NCI-H226 (cell line): ENCODE data around the gene RHOT2.

Experiments
- DNase-seq: peaks from one replicate; pipeline ENCODE4 v3.0.0-alpha.2; 2015

RHOT2 gene

GRCh38 chr16:716768-717325 lies 48.9 kb downstream of the RHOT2 start:
- no peak for DNase-seq

DNA sequence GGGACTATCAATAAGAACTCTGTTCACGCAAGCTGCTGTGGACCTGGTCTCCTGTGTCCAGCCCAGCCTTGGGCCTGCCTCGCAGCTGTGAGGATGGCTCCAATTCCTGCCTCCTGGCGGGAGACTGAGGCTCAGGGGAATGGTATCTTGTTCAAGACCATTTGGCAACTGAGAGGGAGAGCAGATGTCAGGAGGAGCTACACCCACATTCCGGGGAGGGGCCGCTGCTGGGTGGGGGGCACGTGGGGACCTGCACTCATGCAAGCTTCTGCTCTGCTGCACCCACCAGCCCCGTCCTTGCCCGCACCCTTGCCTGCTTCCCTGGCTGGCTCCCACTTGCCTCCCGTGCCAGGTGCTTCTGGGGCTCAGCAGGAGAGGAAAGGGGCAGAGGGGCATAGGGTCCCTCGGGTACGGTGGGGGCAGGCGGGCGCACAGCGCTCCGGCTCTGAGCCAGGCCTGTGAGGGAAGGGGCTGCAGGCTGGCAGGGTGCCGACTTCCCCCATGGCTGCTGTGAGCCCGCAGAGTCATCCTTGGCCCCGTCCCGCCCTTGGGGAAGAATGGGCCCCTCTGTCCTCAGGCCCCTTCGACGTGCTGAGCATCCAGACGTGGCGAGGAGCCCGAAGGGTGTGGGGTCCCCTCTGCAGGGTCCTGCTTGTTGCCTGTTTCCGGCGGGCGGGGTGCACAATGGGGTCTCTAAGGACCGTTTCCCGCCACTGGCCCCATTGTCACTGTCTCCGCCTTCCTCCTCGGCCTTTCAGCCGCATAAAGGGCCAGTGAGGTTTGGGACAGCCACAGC lies 49.7 kb downstream of the RHOT2 start:
- no peak for DNase-seq

GRCh38 chr16:718389-718788 lies 50.5 kb downstream of the RHOT2 start:
- no peak for DNase-seq

DNA sequence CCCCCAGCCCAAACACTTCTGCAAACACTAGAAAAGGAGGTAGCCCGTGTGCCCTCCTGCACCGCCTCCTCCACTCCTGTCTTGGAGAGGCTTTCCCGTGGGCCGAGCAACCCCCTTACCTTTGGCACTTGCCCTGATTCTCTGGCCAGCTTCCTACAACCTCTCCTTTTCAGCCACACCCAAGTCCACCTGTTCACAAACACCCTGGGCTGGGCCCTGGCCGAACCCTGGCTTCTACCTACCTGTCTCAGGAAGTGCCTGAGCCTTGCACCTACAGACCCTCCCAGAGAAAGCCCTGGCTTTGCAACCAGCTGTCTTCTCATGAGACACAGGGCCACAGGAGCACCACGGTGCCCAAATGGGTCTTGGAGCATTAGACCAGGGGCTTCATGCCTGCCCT lies 51.0 kb downstream of the RHOT2 start:
- DNase-seq: no peak

- peak; percentile 44 for DNase-seq
Observed at GRCh38 chr16:719815-720446, 52.0 kb downstream of the RHOT2 start.

DNA sequence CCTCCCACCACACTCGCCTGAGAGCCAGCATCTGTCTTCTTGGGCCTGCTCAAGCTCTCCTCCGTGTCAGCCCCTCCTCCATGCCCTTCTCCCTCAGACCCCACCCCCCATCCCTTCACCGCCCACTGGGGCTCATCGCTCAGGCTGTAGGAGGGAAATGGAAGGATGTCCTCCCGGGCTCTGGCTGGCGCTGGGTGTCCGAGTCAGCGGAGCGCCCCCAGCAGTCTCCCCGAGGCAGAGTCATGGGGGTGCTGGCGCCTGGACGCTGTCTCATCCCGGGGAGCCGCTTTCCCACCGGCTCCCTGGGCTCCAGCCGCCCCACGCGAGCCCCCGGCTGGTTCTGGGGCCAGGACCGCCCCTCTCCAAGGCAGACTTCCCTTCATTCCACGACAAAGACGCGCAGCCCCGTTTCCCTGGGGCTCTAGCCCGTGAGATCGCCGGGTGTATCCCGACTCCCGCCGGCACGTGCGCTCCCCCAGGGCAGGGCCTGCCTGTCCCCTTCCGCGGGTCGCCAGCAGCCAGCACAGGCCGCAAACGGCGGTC lies 52.6 kb downstream of the RHOT2 start:
- DNase-seq: peak; percentile 82

DNA sequence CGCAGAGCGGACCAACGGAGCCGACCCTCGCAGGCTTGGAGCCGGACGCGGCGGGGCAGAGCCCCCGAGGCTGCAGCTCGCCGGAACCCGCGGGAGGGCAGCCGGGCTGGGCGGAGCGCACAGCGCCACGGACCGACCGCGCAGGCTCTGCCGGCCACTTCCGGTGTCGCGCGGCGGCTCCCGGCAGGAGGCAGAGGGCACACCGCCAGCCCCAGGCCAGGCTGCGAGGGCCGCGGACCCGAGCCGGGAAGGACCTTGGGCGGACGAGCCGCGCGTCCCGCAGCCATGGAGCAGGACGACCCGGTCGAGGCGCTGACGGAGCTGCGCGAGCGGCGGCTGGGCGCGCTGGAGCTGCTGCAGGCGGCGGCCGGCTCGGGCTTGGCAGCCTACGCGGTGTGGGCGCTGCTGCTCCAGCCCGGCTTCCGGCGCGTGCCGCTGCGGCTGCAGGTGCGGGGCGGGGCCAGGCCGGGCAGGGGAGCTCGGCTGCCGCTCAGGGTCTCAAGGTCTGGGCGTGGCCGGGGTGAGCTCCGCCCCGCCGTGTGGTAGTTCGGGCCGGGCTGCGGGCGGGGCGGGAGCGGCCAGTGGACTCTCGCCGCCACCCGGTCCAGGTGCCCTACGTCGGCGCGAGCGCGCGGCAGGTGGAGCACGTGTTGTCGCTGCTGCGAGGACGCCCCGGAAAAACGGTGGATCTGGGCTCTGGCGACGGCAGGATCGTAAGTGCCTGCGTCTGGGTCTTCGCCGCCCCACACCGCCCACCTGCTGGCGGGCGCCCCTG lies 53.2 kb downstream of the RHOT2 start, which contains the start of gene ANTKMT:
TSS of gene ANTKMT (plus strand) at position 157 of the 775 bp plus-strand sequence. CDS start at position 286, 129 bp downstream.
- peak; percentile 87 for DNase-seq

GRCh38 chr16:721765-722540 lies 54.0 kb downstream of the RHOT2 start:
- no peak for DNase-seq

DNA sequence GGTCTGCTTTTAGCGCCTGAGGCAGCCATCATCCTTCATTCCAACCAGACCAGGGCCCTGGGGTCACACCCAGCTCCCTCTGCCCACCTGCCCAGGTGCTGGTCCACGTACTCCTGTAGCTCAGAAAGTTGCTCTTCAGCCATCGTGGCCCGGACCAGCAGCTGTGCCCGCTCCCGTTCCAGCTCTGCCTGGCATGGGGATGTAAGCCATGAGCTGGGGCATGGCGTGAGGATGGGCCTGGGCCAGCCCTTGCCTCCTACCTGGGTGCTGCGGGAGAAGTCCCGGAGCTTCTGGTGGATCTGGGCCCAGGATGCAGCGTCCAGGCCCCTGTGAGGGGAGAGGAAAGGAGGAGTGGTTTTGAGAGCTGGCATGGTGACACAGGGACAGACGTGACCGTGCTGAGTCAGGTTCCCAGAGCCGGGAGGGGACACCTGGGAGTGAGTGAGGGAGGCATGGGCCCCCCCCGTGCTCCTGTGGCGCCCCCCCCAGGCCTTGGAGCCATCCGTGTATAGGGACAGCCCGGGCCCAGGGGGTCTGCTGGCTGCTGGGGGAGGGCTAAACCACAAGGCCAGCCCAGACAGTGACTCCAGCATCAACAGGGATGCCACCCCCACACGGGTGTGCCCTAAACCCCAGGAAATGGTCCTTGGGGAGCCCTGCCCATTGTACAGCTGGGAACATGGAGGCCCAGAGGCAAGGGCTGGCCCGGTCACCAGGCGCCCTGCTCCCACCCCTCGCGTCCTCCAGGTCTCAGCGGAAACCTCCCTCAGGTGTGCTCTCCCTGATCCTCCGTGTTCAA lies 55.1 kb downstream of the RHOT2 start:
- DNase-seq: no peak

DNA sequence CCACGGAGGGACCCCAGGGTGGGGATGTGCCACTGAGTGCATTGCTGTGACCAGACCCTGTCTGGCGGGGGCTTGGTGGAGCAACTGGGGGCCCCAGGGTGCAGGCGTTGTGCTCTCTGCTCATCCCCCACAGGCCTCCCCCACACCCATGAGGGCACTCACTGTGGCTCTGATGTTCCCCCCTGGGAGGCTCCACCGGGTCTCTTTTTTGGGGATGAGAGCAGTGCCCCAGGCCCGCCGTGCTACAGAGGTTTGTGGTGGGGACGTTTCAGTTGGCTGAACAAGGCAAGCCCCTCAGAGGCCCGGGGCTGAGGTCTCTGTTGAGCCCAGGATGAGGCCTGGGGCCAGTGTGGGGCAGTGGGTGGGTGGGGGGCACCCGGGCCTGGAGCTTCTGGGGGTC lies 55.8 kb downstream of the RHOT2 start:
- no peak for DNase-seq
